Measurements from ENCODE around the gene PRDM15.

Gene PRDM15

DNA sequence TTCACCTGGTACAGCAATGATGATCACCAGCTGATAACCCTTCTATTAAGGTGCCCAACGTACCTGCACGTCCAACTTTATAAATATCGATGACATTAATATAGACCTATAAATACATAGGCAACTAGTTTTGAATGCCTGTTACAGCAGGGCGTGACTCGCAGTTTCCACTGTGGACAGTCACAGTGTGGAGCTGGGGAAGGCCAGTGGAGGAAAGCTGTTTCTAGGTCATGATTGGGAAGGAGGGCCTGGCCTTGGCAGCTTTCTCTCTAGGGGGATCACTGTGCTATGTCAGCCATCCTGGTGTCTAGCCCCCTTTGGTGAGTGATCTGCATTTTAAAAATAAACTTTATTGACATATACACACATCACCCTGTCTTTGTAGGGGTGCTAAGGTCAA is 4.4 kb upstream of the PRDM15 start:
- DNase-seq: no peak

DNA sequence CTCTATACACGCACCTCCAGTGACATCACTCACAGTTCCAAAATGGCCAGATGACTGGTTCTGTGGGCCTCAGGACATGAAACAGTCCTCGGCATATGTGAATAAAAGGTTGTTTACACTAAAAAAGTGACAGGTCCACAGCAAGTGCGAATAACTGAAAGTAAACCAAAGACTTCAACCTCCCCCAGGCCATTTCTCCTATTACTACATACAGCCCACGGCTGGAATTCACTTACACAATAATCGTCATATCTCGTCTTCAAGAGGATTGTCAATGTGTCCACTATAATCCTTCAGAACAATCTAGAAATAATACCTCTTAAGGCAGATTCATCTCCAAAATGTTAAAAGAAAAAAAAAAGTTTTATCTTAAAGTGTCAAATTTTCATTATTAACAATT is 1.9 kb upstream of the PRDM15 start:
- DNase-seq: no peak

DNA sequence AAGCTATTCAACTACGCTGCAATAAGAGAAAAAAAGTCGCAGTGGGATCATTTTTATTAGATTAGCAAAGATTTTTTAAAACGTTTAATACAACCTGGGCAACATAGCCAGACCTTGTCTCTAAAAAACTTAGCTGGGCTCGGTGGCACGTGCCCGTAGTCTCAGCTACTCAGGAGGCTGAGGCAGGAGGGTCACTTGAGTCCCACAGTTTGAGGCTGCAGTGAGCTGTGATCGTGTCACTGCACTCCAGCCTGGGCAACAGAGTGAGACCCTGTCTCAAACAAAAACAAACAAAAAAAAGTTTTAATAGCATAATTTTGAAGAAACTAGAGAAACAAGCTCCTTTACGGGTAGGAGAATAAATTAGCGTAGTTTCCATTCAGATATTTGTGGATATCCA is 1.0 kb upstream of the PRDM15 start:
- no peak for DNase-seq

DNA sequence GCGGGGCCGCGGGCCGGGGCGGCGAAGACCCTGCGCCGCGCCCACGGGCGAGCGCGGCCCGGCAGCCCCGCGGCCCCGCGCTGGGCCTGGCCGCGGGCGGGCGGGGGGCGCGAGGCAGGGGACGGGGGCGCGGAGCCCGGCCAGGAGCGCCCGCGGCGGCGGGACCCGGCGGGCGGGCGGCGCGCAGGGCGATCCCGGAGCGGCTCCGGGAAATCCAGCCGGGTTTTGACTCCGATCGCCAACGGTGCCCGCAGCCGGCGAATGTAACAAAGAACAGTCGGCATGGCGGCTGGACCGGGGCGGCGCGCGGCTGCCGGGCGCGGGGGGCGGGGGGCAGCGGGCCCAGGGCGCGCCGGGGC is 334 bp downstream of the PRDM15 start:
- peak; percentile 45 to 73 for DNase-seq

DNA sequence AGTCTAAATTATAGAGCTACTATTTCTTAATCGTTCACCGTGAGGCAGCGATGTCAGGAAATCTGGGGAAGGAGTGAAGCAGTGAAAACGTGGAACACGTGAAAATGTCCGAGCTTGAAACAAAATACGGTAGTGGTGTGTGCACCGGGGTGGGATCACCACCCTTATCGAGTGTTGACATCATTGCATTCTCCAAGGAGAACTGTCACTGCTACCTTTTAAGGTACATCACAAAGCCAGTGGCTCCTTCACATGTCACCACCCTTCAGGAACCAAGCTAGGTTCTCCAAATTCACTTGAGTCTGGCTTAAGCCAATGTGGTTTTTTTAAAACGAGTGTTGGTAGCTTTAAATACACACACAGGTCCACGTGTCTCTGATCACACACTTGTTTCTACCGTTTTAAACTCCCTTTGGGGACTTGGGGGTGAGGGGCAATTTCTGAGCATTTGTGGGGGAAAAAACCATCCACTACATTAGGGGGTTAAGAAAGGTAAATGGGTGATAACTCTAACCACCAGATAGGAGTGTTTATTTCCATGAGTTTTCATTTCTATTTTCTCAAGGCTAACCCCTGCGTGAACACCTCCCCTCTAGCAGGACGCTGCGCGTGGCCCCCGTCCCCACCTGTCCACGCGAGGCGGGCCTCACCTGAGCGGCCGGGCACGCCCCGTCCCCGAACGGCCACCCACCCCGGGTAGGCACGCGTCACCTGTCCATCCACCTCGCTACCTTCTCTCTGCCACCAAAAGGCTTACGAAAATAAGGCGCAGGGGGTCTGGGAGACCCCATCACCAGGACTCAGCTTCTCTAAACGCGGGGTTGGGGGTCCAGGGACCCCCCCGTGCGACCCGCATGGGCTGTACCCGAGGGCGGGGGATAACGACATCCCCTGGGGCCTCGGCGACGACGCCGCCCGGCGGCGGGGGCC is 978 bp downstream of the PRDM15 start:
- no peak for DNase-seq

DNA sequence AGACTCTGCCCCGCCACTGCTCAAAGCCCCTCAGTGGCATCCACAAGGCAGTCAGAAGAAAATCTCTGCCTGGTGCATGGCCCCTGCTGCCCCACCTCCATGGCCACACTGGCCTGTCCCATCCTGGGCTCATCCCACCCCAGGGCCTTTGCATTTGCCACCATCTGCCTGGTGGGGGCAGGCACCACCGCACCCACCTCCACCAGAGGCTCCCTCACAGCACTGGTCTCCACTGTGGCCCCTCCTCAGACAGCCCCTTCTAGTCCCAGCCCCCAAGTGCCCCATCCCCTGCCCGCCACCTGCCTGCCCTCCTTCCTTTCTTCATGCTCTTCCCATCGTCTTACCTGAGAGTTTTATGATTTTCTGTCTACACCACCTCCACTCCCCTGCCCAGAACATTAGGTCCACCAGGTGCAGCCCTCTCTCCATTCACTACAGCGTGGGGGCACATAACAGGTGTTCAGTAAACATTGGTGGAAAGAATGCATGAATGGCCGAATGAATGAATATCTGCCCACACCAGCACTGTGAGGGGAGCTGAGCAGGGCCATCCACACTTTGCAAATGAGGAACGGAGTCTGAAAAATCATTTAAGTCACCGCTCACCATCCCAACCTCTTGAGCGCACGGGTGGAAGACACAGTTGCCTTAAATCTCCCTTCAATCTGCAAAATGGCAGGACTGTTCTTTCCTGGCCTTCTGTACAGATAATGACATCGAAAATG is 2.1 kb downstream of the PRDM15 start:
- no peak for DNase-seq

DNA sequence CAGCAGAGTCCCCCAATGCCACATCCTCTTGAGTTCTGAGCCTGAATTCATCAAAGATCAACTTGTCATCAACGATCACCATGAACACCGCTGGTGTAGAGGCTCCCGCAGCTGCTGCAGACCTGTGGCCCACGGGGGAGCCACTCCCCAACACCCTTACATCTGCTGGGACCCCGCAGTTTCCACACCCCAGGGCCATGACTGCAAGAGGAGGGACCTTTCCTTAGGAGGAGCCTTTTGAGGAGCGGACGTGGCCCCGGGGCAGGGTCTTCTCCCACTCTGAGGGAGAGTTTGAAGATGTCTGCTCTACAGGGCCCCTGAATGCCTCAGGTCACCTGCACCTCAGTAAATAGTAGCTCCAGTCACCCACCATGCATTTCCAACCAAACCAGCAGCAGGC is 2.7 kb downstream of the PRDM15 start:
- no peak for DNase-seq

DNA sequence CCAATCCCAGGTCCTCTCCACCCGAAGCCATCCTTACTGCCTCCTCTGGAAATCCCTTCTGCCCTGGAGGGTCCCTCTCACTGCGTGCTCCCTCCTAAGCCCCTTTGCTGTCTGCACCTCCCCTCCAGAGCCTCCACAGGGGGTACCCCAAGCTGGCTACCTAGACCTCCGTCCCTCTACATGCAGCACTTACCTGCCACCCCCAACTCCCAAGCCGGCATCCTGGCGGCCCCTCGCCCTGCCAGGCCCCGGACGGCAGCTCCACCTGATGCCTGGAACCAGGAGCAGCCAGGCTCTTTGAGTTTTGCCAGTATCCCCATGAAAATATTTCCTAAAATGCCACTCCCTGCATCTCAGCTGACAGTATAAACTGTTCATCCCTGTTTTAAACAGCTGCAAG is 4.1 kb downstream of the PRDM15 start:
- DNase-seq: no peak

DNA sequence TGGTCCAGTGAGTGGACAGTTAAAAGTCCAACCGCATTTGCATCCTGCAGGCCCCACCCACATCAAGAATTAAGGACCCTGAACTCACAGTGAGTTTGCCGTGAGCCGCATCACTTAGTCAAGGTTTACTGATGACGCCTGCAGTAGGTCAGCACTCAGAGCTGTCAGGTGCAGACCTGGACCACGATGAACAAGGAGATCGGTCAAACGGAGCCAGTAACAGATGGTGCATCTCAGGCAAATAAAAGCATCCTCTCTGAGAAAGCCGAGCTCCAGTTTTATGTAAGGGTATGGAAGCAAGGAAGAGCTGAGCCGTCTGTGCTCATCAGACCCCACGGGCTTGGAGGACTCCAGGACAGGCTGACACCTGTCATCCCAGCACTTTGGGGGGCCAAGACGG is 4.5 kb downstream of the PRDM15 start:
- DNase-seq: no peak

DNA sequence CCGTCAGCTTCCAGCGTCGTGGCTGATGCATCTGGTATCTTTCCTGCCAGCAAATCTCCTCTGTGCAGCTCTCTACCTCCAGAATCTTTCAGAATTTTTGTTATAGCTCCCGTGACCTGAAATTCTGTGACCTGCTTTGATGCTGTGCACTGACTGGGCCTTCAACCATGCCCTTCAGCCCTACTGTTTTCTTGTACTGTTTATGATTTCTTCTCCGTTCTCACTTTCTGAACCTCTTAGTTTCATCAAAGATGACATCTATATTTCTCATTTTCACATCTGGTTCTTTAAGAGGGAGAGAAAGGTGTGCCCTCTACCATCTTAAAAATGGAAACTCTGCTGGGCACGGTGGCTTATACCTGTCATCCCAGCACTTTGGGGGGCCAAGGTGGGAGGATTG is 5.7 kb downstream of the PRDM15 start:
- no peak for DNase-seq

DNA sequence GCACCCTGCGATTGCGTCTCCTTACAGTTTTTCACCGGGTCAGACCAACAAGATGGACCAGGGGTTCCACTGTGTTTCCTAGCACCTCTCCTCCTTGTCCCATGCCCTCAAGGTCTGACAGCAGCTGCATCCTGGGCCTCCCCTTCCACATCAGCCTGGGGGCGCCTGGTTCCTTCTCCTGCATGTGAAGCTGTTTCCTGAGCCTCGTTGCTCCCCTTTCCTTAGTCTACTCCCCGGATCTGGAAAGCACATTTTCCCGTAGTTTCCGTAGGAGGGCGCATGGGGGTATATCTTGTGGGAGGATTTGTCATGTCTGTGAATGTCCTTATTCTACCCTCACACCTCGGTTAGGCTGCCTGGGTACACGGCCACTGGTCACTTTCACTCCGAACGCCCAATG is 6.1 kb downstream of the PRDM15 start:
- DNase-seq: no peak

DNA sequence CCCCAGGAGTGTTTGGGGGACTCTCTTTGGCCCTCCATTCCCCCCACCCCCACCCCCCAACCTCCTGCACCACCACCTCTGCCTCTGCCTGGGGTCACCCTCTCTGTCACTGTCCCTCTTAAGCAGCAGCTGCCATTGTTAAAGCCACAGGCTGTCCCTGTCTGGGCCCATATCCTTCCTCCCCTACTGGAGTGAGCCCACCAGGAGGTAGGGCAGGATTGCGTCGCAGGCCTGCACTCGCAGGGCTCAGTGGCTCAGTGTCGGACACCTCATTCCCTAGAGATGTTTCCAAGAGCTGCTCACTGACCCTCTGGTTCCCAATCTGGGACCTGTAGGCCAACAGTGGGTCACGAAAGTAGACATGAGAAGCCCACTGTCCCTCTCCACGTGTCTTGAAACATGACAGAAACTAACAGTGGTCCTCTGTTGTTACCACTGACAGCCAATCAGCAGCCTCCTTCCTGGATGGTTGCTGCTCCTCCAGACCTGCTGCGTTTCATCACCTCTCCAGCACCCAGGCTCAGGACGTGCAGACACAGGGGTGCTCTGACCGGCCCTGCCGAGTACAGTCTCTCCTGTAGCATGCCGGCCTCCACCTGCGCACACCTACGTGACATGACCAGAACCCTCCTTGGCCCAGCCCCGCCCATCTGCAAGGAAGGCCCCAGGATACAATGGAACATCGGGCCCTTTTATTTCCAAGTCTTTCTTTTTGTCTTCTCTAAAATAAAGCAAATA is 7.7 kb downstream of the PRDM15 start:
- no peak for DNase-seq

DNA sequence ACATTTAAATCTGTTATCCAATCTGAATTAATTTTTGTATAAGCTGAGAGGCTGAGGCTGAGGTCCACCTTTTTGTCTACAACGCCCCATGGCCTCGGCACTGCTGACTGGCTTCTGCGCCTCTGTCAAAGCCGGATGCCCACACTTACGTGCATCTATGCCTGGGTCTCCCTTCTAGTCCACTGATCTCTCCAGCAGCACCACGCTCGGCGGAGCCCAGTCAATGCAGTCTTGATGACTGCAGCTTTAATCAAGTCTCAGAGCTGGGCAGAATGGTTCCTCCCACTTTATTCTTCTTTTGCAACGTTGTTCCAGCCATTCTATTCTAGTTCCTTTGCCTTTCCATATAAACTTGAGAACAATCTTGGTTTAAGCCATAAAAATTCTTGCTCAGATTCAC is 9.4 kb downstream of the PRDM15 start:
- no peak for DNase-seq

DNA sequence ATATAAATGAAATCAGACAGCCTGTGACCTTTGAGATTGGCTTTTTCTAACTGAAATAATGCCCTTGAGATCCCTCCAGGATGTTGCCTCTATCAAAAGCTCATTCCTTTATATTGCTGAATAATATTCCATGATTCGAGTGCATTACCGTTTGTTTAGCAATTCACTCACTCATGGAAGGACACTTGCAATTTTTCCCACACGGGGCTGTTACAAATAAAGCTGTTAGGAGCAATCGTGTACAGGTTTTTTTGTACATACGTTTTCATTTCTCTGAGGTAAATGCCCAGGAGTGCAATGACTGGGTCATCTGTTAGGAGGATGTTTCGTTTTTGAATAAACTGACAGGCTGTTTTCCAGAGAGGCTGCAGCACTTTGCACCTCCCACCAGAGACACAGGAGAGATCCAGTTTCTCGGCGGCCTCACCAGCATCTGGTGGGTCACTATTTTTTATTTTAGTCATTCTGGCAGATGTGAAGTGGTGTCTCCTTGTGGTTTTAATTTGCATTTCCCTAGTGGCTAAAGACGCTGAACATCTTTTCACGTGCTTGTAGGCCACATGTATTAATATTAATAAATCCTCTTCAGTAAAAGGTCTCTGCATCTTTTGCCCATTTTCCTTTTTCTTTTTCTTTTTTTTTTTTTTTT is 11.0 kb downstream of the PRDM15 start:
- no peak for DNase-seq

DNA sequence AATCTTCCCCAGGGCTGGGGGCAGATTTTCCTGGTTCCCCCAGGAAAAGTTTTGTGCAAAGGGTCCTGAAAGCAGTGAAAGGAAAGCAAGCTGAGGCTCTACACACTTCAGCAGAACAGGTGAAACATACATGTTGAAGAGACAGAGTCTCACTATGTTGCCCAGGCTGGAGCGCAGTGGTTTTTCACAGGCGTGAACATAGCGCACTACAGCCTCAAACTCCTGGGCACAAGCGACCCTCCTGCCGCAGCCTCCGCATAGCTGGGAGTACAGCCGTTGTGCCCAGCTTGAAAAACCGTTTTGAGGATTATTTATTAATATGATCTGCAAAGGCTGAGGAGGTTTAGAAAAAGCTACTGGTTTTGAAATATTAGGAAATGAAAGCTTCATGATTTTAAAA is 11.8 kb downstream of the PRDM15 start:
- no peak for DNase-seq

DNA sequence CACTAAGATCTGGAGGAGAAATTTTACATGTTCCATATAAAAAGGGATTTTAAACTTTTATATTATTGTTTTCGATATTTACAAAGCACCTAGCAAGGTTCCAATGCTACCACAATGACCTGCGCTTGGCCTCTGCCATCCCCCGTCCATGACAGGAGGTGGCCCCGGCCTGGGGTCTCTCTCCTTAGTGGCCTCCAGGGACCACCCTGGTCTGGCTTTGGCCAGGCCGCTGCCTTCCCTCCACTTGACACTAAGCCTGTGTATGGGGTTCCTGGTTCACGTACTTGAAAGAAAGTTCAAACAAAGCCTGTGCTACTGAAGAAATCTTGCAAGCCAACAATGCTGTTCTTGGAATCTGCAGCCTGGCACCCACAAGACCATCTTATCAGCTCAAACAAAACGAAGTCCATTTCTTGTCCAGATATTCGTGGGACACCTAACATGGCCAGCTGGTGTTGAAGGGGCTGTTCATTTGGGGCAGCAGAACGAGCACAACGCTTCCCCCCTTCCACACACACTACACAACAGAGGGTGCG is 12.8 kb downstream of the PRDM15 start:
- DNase-seq: no peak

DNA sequence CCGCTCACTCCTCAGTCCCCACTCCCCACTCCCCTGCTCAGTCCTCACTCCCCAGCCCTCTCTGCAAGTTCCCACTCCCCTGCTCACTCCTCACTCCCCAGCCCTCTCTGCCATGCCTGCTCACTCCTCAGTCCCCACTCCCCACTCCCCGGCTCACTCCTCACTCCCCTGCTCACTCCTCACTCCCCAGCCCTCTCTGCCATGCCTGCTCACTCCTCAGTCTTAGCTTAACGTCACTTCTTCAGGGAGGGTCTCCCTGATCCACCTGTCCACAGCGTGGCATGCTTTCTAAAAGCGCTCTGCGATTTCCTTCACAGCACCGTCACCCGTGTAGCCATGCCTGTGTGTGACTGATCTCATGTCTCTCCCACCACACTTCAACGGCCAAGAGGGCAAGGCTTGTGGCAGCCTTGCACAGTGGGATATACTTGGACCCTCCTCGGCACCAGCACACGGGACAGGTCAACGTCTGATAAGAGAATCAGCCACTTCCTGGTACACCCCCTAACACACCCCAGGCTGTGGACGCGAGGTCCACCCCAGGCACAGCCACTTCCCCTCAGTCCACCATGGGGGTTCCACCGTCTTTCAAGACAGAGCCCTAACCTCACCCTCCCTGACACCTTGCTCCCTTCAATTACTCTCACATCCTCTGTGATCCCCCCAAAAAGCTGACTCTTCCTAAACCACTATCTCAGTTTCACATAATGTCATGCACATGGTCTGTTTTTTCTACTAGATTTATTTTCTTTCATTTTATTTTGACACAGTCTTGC is 14.0 kb downstream of the PRDM15 start:
- DNase-seq: no peak

DNA sequence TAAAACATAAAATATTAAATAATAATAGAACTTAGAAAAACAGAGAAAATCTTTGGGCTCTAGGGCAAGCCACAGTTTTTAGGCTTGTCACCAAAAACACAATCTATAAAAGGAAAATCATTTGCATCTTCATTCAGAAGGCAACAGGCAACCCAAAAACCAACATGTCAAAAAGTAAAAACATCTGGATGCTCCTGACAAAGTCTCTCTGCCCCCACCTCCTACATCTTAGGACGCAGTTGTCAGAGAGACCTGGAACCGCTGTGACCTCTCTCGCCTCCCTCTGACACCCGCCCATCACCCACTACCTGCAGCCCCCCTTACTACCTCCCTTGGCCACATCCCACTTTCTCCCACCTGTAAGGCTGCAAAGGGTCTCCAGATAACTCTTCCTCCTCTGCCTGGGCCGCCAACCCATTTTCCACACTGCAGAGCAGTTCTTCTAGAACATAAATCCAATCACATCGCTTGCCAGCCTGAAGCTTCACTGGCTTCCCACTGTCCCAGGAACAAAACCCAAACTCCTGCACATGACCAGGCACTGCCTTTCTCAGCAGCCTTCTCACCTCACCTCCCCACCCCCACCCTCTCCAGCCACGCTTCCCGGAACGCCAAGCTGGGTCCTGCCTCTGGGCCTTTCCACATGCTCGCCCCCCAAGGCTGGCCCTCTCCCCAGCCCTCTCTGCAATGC is 14.7 kb downstream of the PRDM15 start:
- DNase-seq: no peak

DNA sequence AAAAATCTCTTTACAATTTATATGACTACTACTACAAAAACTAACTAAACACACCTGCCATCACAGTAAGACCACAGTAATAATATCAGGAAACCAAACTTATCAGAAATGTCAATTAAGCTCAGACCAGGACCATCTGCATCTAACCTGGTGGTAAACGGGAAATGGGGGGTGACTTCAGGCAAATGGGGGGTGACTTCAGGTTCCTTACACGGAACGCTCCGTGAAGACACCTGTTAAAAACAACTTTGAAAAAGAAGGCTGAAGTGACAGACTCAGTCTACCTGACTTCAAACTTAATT is 15.8 kb downstream of the PRDM15 start:
- no peak for DNase-seq

DNA sequence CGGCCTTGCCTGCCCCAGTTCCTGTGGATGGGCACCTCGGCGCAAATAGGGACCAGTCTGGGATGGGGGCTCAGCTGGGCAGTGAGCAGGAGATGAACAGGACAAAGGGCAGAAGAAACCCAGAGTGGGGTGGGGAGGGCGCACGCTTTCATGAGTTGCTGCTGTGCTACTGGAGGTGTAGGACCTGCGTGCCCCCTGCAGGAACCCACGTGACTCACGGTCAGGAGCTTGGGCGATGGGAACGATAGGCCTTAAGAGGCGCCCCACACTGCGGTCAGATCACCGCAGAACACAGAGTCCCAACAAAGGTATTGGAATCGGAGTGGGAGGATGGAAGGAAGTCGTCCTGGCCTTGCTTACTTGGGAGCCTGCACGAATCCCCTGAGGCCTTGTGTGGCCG is 17.2 kb downstream of the PRDM15 start:
- DNase-seq: no peak

DNA sequence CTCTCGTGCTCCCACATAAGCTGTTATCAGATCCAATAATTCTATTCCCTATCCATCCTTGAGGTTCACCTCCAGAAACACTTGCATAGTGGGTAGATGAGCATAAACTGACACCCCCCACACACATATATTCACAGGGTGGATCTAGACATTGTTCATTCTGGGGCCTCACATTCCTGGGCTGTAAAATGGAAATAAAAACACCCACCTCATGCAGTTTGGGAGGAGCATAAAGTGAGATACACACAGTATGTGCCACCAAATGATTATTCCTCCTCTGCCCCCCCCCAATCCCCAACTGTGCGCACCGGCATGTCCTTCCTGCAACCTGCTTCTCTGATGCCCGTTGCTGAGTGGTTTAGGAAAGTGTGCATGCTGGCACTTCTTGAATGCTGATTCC is 17.9 kb downstream of the PRDM15 start:
- no peak for DNase-seq

Measured in SHP77 (cell line).